ENCODE results near the gene TIAM1.

- TF ChIP-seq CTCF (IDR thresholded peaks at IDR 0.05), result no peak
- TF ChIP-seq JUNB (IDR thresholded peaks at IDR 0.05), result no peak
- TF ChIP-seq REST (IDR thresholded peaks at IDR 0.05), result no peak
- TF ChIP-seq BCL3 (IDR thresholded peaks at IDR 0.05), result no peak
- TF ChIP-seq HDAC2 (IDR thresholded peaks at IDR 0.05), result no peak
- no peak for TF ChIP-seq POLR2AphosphoS2 (conservative IDR thresholded peaks at IDR 0.05; ENCODE audit: low read length)
- TF ChIP-seq PBX3 (IDR thresholded peaks at IDR 0.05), result no peak
- TF ChIP-seq NPAS2 (CRISPR knock-in tag; IDR thresholded peaks at IDR 0.05; ENCODE audit: borderline replicate concordance), result no peak
- TF ChIP-seq ELK1 (IDR thresholded peaks at IDR 0.05; ENCODE audit: low read depth, low read length), result no peak
- no peak for TF ChIP-seq USF2 (IDR thresholded peaks at IDR 0.05)
- no peak for TF ChIP-seq POLR2A (IDR thresholded peaks at IDR 0.05; ENCODE audit: low read length)
- no peak for TF ChIP-seq FOSL2 (IDR thresholded peaks at IDR 0.05)
- no peak for TF ChIP-seq FOSL2 (CRISPR knock-in tag; IDR thresholded peaks at IDR 0.05)
- TF ChIP-seq RFX5 (IDR thresholded peaks at IDR 0.05), result no peak
Observed at GRCh38 chr21:31287201-31287600, 56.9 kb downstream of the TIAM1 start.
